ENCODE measurements around the gene USP47.
"Not testable (repeated sequence)": the region's sequence is repeated elsewhere in the genome, so short reads cannot be mapped to it uniquely, and the experiment has no call there.

The USP47 gene

GRCh38 chr11:11831406-11831805, 10.4 kb upstream of the USP47 start:
- not testable (repeated sequence) for FAIRE-seq

GRCh38 chr11:11836676-11837231, 5.0 kb upstream of the USP47 start:
- no peak for FAIRE-seq

- FAIRE-seq = no peak
These were observed 2.1 kb upstream of the USP47 start for GRCh38 chr11:11839718-11840117.

GRCh38 chr11:11841116-11841722, 553 bp upstream of the USP47 start:
- FAIRE-seq = no peak

GRCh38 chr11:11842421-11843008, 743 bp downstream of the USP47 start:
- no peak for FAIRE-seq

- FAIRE-seq = no peak
These were observed 1.4 kb downstream of the USP47 start for GRCh38 chr11:11843211-11843621.

GRCh38 chr11:11843642-11844041, 1.9 kb downstream of the USP47 start:
- no peak for FAIRE-seq

- no peak for FAIRE-seq
These were observed 2.5 kb downstream of the USP47 start for GRCh38 chr11:11844272-11844671.

- FAIRE-seq = no peak
These were observed 3.3 kb downstream of the USP47 start for GRCh38 chr11:11845071-11845470.

GRCh38 chr11:11845551-11845950, 3.8 kb downstream of the USP47 start:
- FAIRE-seq = no peak

GRCh38 chr11:11847082-11847481, 5.3 kb downstream of the USP47 start:
- no peak for FAIRE-seq

- no peak for FAIRE-seq
These were observed 7.3 kb downstream of the USP47 start for GRCh38 chr11:11848891-11849746.

- no peak for FAIRE-seq
These were observed 8.9 kb downstream of the USP47 start for GRCh38 chr11:11850668-11851067.

- no peak for FAIRE-seq
These were observed 14.9 kb downstream of the USP47 start for GRCh38 chr11:11856638-11857037.

- FAIRE-seq = no peak
These were observed 16.0 kb downstream of the USP47 start for GRCh38 chr11:11857769-11858168.

- no peak for FAIRE-seq
These were observed 16.9 kb downstream of the USP47 start for GRCh38 chr11:11858676-11859075.

GRCh38 chr11:11860103-11860979, 18.6 kb downstream of the USP47 start:
- peak; percentile 86 for FAIRE-seq

- FAIRE-seq = no peak
These were observed 21.2 kb downstream of the USP47 start for GRCh38 chr11:11862999-11863398.

- no peak for FAIRE-seq
These were observed 22.6 kb downstream of the USP47 start for GRCh38 chr11:11864332-11864731.

- no peak for FAIRE-seq
These were observed 23.0 kb downstream of the USP47 start for GRCh38 chr11:11864803-11865202.

- FAIRE-seq = no peak
These were observed 23.7 kb downstream of the USP47 start for GRCh38 chr11:11865449-11865848.

GRCh38 chr11:11866203-11866602, 24.4 kb downstream of the USP47 start:
- no peak for FAIRE-seq

- FAIRE-seq = no peak
These were observed 25.9 kb downstream of the USP47 start for GRCh38 chr11:11867720-11868119.

Measured in islet of Langerhans (tissue), 1 donor.